D721Med (cell line): ENCODE results near the gene MMP8.
A peak's percentile ranks its signal among the peaks of the same experiment; 100 is the strongest.
"Not testable (repeated sequence)": the region's sequence is repeated elsewhere in the genome, so short reads cannot be mapped to it uniquely, and the experiment has no call there.

Experiments used
- DNase-seq: peaks from one replicate; pipeline ENCODE4 v3.0.0; 2011; ENCODE audit warnings: low spot score; ENCODE audit not compliant: insufficient read length
- FAIRE-seq: peaks from 2 replicates; lab custom pipeline; 2011; peaks lifted over from hg19 to GRCh38; lab: Jason Lieb, UNC
- TF ChIP-seq, protein P1 (sequence below): IDR thresholded peaks from 2 replicates; pipeline ENCODE4 v1.5.1; 2012; ENCODE audit warnings: mild to moderate bottlenecking, control low read depth; ENCODE audit not compliant: insufficient read depth; ENCODE audit errors: missing control alignments

Gene MMP8

DNA sequence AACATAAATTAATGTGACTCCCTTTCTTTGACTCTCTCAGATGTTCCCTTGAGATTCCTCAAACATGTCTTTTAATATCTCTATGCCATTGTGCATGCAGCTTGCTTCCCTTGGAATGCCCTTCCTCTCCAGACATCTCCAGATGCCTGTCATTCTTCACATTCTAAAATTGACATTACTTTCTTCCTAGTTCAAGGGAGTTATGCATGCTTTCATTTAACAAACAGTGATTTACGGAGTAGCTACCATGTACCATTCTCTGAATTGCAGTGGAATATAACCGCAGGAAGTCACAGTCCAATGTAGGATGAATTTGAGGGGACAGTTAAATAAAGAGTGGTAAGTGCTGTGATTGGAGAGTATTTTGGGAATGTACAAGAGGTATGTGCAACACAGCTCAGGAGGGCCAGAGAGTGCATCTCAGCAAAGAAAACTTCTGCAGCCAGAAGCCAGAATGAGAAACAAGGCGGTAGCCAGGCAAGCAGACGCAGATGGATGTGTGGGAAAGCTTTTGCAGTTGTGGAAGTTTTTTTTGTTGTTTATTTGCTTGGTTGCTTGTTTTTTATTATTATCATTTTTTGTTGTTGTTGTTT, 37.0 kb upstream of the MMP8 start:
- no peak for FAIRE-seq
- TF ChIP-seq, protein P1, sequence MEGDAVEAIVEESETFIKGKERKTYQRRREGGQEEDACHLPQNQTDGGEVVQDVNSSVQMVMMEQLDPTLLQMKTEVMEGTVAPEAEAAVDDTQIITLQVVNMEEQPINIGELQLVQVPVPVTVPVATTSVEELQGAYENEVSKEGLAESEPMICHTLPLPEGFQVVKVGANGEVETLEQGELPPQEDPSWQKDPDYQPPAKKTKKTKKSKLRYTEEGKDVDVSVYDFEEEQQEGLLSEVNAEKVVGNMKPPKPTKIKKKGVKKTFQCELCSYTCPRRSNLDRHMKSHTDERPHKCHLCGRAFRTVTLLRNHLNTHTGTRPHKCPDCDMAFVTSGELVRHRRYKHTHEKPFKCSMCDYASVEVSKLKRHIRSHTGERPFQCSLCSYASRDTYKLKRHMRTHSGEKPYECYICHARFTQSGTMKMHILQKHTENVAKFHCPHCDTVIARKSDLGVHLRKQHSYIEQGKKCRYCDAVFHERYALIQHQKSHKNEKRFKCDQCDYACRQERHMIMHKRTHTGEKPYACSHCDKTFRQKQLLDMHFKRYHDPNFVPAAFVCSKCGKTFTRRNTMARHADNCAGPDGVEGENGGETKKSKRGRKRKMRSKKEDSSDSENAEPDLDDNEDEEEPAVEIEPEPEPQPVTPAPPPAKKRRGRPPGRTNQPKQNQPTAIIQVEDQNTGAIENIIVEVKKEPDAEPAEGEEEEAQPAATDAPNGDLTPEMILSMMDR = no peak
- DNase-seq = no peak

DNA sequence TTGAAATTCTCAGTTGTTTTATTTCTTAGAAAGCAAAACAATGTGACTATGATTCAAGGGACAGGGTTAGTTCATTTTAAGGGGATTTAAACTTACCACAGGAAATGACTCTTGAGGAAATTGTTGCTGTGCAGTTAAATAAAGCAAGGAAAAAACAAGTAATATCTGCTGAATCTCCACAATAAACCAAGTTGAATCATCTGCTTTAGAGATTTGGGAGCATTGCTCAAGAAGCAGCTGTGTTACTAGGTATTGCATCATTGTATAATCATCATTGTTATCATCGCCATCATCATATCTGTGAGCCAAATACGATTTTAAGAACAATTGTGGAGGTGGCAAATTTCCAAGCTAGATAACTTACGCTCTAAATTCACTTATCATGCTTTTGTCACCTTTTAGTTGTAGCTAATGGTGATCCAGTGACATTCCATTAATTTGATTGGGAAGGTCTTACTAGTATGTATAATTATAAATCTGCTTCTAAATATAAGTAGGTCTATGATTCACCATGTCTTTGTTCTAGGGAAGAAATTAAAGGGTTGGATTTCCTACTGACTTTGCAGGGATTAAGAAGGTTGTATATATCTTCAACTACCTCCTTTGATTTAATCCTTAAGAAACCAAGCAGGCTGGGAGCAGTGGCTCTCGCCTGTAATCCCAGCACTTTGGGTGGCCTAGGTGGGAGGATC, 35.7 kb upstream of the MMP8 start:
- TF ChIP-seq, protein P1 = no peak
- no peak for DNase-seq
- no peak for FAIRE-seq

DNA sequence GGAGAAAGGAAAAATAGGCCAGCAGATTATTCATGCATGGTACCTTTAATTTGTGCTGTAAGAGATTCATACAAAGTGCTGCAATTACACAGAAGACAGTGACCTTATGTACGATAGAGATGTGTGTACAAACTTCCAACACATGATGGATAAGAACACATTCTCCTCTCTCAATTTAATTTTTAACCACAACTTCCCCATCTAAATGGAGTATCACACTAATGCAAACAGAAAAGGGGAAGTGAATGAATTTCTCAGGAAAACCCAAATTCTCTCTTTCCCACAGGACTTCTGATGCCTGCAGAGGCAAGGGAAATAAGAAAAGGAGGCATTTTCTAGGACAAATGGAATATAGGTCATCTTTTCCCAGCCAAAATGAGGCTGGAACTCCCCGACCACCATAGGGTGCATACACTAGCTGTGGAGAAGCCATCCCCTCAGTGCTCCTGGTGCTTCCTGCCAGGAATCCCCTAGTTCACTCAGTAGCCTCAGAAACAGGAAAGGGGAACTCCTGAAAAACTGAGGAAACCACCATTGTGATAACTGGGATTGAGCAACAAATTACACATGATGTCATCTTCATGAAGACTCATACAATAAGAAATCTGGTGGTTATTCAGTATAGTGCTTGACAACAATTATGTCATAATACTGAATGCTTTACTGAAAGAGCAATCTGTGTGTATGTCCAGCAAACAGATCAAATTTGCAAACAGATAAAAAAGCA, 33.2 kb upstream of the MMP8 start:
- TF ChIP-seq, protein P1 = no peak
- DNase-seq (no peak), FAIRE-seq (no peak)

DNA sequence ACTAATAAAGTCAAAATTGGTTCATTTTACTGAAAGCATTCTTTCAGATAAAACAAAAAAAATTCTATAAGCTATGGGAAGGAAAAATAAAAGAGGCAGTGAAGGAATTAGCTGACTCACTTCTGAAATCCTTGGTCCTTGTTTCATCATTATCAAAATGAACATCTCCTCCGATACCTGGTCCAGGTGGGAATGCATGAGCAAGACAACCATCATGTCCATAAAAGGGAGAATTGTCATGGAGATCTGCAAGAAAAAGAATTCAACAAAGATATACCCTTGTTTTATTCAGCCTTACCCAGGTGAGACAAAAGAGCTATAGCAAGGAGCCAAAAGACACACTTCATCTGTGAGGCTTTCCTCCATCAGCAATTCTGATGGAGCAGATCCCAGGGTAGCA, 28.5 kb upstream of the MMP8 start:
- DNase-seq (no peak), FAIRE-seq (no peak)
- TF ChIP-seq, protein P1 = no peak

DNA sequence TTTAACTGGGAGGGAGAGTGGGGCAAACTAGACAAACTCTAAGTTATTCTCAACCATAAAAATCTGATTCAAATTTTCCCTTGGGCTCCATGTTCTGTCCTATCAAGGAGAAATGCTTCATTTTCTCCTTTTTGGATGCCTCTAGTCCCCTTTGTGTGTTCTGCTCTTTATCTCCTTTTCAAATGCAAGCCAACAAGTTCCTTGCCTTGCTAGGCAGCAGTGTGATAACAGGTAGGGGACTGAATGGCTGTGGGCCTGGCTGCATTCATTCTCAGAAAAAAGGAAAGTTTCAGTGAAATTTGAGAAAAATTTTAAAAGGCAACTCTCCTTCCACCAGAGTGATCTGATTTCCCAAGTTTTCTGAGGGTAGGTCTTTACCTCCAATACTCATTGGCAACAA, 26.9 kb upstream of the MMP8 start:
- FAIRE-seq (no peak), DNase-seq (no peak)
- TF ChIP-seq, protein P1 = no peak

DNA sequence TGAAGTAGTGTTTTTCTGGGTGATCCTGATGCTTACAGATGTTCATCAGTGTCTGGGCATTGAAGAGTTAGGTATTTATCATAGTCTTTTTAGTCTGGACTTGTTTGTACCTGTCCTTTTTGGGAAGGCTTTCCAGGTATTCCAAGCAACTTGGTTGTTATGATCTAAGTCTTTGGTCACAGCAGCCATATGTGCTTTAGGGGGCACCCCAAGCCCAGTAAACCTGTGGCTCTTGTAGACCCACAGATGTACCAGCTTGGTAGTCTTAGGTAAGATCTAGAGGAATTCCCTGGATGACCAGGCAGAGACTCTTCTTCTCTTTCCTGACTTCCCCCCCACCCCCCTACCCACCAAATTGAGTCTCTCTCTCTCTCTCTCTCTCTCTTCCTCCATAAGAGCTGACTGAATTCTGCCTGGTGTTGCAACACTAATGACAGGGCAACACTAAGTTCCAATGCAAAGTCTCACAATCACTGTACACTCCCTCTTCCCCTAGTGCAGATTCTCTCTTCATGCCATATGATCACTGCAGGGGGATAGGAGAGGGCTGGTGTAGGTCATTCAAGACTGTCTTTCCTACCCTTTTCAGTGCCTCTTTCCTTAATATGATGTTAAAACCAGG, 24.5 kb upstream of the MMP8 start:
- FAIRE-seq = no peak
- TF ChIP-seq, protein P1 = peak; percentile 14
- DNase-seq = no peak

DNA sequence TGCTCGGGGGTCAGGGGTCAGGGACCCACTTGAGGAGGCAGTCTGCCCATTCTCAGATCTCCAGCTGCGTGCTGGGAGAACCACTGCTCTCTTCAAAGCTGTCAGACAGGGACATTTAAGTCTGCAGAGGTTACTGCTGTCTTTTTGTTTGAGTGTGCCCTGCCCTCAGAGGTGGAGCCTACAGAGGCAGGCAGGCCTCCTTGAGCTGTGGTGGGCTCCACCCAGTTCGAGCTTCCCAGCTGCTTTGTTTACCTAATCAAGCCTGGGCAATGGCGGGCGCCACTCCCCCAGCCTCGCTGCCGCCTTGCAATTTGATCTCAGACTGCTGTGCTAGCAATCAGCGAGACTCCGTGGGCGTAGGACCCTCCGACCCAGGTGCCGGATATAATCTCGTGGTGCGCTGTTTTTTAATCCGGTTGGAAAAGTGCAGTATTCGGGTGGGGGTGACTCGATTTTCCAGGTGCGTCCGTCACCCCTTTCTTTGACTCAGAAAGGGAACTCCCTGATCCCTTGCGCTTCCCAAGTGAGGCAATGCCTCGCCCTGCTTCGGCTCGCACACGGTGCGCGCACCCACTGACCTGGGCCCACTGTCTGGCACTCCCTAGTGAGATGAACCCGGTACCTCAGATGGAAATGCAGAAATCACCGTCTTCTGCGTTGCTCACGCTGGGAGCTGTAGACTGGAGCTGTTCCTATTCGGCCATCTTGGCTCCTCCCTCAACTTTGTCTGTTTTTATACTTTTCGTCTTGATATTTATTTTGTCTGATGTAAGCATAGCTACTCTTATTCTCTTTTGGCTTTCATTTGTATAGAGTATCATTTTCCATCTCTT, 22.2 kb upstream of the MMP8 start:
- not testable (repeated sequence) for DNase-seq, FAIRE-seq
